HG03439 (cell line): ENCODE measurements around the gene ZNF709.
"Not testable (repeated sequence)": the region's sequence is repeated elsewhere in the genome, so short reads cannot be mapped to it uniquely, and the experiment has no call there.

Experiments used
- ATAC-seq: cut with Tn5 transposase; IDR thresholded peaks from one replicate; pipeline ENCODE4 v1.9.1; 2021; ENCODE audit warnings: mild to moderate bottlenecking, moderate library complexity; ENCODE audit not compliant: unreplicated experiment

ZNF709 gene

DNA sequence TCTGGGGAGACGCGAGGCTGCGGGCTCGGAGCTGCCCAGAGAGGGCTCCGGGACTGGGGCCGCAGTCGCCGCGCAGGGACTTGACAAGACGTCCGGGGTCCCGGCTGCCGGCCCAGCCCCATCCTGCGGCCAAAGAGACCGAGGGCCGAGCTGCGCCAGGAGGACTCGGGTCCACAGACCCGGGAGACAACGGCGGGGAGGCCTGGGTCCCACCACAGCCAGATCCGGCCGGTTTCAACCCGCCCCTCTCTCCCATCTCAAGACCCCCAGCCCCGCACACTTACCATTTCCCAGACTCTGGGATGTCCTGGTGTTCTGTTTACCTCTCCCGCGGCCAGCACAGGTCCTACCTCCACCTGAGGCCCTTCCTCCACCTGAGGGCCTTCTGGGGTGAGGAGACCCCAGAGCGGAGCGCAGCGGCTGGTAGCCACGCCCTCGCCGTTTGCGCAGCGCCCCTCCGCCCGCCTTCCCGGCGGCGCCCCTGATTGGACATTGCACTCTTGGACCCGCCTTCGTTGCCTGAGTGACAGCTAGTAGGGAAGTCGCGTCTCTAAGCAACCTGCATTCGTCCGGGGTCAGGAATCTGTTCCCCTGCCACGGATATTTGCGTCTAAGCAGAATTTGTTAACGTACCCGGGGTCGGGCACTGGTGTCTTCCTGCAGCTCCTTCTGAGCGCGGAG, at the start of gene ZNF709:
ZNF709 (minus strand) TSS at position 446 of the 681 bp plus-strand sequence; CDS start at position 287, 159 bp downstream.
- peak; percentile 90 for ATAC-seq

DNA sequence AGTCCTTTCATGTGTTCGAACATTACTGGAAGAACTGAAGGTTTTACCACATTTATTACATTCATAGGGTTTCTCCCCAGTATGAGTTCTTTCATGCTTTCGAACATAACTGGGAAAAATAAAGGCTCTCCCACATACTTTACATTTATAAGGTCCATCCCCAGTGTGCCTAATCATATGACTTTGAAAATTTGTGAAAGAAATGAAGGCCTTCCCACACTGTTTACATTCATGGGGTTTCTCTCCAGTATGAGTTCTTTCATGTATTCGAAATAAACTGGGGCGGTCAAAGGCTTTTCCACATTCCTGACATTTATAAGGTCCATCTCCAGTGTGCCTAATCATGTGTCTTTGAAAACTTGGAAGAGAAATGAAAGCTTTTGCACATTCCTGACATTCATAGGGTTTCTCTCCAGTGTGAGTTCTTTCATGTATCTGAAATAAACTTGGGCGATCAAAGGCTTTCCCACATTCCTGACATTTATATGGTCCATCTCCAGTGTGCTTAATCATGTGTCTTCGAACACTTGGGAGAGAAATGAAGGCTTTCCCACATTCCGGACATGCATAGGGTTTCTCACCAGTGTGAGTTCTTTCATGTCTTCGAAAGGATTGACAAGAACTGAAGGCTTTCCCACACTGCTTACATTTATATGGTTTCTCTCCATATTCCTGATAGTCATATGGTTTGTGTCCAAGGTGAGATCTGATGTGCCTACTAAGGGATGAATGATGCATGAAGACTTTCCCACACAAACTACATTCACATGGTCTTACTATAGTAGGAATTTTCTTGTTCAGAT, 42.6 kb upstream of the ZNF709 start:
- ATAC-seq: no peak

DNA sequence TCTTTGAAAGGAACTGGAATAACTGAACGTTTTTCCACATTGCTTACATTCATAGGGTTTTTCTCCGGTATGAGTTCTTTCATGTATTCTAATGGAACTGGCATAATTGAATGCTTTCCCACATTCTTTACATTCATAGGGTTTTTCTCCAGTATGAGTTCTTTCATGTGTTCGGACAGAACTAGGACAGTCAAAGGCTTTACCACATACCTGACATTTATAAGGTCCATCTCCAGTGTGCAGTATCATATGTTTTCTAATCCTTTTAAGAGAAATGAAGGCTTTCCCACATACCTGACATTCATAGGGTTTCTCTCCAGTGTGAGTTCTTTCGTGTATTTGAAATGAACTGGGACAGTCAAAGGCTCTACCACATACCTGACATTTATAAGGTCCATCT, 41.9 kb upstream of the ZNF709 start:
- ATAC-seq: no peak

DNA sequence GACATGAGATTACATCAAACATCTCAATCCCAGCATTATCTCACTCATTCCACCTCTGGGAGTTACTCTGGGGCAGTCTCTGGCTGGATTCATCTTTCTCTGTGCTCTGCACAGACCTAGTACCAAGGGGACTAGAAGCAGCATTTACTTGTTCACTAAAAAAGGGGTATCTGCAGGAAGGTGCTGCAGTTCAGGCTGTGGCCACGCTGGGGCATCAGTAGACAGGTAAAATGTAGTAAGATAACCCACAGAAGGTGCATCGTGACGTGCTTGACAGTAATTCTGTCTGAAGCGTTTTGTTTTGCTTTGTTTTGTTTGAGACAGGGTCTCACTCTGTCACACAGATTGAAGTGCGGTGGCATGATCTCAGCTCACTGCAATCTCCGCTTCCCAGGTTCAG, 37.4 kb upstream of the ZNF709 start:
- no peak for ATAC-seq

DNA sequence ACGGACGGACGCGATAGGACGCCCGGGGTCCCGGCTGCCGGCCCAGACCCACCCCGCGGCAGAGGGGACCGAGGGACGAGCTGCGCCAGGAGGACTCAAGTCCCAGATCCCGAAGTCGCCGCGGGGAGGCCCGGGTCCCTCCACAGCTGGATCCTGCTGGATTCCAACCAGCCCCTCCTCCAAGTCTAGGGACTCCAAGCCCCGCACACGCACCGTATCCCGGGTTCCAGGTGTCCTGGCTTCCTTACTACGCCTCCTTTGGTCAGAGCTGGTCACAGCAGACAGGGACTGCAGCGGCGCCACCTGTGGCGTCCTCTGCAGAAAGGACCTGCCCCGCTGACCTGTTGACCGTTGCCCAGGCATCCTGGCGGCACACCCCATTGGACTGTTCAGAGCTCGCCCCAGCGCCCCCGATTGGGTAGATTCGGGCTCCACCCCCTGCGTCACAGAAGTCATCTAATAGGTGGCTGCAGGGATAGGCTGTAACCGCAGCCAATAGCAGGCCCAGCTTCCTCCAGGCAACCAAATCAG, 29.0 kb upstream of the ZNF709 start:
- ATAC-seq: no peak

DNA sequence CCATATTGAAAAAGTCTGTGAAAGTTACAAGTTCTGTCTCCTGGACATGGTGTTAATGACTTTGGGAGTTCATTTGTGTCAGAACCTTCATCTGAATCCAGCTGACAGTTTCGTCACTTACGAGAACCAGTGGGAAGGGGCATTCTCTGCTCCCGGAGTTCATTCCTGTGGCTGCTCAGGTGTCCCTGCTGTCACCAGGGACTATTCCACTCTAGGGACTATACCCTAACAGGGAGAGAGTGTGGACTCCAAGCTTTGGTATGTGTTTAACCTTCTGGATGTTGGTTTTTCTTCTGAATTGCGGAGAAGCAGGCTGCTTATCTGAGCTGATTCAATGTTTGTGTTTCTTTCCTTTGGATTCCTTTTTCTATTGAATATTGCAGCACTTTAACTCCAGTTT, 12.4 kb upstream of the ZNF709 start:
- ATAC-seq: no peak

DNA sequence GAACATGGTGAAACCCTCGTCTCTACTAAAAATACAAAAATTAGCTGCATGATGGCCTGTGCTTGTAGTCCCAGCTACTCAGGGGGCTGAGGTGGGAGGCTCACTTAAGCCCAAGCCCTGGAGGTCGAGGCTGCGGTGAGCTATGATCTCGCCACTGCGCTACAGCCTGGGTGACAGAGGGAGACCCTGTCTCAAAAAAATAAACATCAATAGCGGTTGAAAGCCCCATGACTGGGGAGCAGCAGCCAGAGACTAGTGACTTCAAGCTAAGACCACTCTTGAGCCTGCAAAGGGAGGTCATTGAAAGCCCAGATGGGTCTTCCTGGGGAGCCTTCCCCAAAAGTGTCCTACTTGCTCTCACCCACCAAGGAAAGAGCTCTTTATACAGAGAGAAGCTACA, 11.9 kb upstream of the ZNF709 start:
- no peak for ATAC-seq

GRCh38 chr19:12495002-12495802, 10.6 kb upstream of the ZNF709 start:
- ATAC-seq: peak; percentile 88

DNA sequence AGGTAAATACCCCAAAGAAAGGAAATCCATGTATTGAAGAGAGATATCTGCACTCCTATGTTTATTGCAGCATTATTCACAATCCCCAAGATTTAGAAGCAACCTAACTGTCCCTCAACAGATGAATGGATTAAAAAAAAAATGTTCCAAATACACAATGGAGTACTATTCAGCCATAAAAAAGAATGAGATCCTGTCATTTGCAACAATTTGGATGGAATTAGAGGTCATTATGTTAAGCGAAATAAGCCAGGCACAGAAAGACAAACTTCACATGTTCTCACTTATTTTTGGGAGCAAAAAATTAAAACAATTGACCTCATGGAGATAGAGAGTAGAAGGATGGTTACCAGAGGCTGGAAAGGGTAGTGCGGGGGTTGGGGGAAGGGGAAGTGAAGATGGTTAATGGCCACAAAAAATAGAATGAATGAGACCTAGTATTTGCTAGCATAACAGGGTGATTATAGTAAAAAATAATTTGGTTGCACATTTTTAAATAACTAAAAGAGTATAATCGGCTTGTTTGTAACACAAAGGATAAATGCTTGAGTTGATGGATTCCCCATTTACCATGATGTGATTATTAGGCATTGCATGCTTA, 9.7 kb upstream of the ZNF709 start:
- ATAC-seq: no peak

GRCh38 chr19:12486265-12486783, 1.7 kb upstream of the ZNF709 start:
- ATAC-seq: not testable (repeated sequence)

DNA sequence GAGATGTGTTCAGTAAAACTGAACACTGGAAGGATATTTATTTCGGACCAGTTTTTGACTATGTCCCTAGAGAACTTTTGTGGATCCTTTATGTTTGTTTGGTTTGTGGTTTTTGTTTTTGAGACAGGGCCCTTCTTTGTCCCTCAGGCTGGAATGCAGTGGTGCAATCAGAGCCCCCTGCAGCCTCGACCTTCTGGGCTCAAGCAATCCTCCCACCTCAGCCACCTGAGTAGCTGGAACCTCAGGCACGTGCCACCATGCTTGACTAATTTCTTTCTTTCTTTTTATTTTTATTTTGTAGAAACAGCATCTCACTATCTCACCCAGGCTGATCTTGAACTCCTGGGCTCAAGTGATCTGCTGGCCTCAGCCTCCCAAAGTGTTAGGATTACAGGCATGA, 955 bp upstream of the ZNF709 start:
- no peak for ATAC-seq

DNA sequence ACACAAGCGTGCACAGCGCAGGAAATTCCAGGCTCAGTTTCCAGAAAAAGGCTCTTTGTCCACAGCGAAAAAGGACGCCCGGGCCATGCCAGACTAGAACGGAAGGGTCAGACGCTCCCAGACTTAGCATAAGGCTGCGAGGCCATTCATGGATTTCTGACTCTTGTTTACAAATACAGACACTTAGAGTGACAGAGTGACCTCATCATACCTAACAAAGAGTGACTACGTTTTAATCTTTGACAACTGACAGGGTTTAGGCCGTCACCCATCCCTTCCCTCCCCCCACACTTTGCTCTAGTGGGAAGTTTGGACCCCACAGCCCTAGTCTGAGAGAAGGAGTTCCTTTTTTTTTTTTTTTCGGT, 418 bp upstream of the ZNF709 start:
- ATAC-seq: peak; percentile 3

DNA sequence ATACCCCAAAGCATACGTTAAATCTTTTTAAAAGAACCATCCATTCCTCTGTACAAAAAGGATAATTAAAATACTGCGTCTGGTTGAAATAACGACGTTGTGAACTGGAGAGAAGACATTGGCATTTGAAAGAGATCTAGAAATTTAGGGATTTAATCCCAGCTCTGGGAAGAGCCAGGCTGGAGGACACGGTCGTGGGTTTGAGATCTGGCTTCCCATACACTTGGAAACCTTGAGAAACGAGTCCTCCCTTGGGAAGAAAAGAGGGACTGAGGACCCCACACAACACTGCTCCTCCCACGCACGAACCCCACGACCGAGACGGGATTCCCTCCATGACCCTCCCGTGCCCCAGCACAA, 625 bp downstream of the ZNF709 start:
- no peak for ATAC-seq

- ATAC-seq: no peak
These were observed 2.1 kb downstream of the ZNF709 start for GRCh38 chr19:12482509-12482886.

DNA sequence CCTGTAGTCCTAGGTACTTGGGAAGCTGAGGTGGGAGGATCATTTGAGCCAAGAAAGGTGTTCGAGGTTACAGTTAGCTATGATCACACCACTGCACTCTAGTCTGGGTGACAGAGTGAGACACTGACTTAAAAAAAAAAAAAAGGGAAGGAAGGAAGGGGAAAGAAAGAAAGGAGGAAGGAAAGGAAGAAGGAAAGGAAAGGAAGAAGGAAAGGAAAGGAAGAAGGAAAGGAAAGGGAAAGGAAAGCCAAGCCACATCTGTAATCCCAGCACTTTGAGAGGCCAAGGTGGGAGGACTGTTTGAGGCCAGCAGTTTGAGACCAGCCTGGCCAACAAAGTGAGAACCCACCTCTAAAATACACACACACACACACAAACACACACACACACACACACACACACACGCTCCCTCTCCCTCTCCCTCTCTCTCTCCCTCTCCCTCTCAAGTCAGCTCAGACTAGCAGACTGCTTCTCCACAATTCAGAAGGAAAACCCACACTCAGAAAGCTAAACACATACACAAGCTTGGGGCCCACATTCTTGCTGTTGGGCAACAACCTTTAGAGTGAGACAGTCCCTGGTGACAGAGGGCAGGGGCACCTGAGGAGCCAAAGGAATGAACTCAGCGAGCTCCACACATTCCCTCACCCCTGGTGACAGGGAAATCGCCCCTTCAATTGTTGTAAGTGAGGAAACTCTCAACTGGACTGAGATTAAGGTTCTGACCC, 2.7 kb downstream of the ZNF709 start:
- ATAC-seq: no peak

DNA sequence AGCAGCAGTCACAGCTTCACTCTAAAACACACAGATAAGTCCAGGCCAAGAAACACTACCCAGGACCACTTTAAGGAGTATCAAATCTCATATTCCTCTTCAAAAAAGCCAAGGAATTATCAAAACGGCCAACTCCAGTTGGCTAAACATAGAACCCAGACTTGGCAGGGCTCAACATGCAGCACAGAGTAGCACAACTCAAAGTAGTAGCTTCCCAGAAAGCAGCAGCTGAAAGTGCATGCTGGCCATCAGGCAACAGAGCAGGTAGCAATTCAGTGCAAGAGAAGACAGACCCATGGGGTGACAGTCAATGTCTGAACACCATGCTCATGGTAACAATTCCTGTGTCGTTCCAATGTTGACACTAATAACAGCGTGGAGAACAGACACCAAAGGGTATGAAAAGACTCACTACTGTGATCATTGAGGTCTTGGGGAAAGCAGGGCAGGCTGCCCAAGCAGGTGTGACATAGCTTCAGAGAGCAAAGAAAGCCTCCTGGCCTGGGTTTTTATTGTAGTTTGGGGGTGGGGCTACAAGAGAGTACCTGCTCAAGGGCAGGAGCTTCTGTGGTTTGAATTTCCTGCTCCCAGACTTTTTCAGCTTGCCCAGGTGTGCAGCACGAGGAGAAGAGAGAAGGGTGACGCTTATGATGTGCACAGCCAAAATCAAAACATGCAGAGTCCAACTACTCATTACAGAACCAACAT, 6.2 kb downstream of the ZNF709 start:
- ATAC-seq: no peak

- not testable (repeated sequence) for ATAC-seq
These were observed 17.0 kb downstream of the ZNF709 start for GRCh38 chr19:12467651-12468050.

- no peak for ATAC-seq
These were observed 19.4 kb downstream of the ZNF709 start for GRCh38 chr19:12465211-12465610.

GRCh38 chr19:12464769-12465168, 19.8 kb downstream of the ZNF709 start:
- no peak for ATAC-seq

- ATAC-seq: not testable (repeated sequence)
These were observed 20.5 kb downstream of the ZNF709 start for GRCh38 chr19:12464139-12464538.
